HG03439 (cell line): Measurements from ENCODE around the gene RPL23.

Source experiments
- ATAC-seq: cut with Tn5 transposase; IDR thresholded peaks from one replicate; pipeline ENCODE4 v1.9.1; 2021; ENCODE audit warnings: mild to moderate bottlenecking, moderate library complexity; ENCODE audit not compliant: unreplicated experiment

Gene RPL23

GRCh38 chr17:38800237-38800760, 53.2 kb downstream of the RPL23 start:
- ATAC-seq, result no peak

GRCh38 chr17:38799501-38800236, 53.9 kb downstream of the RPL23 start, which contains the start of gene PIP4K2B:
PIP4K2B (minus strand) TSS chr17:38799556; CDS start chr17:38799424, 132 bp downstream.
- peak; percentile 87 for ATAC-seq

- peak; percentile 13 for ATAC-seq
These were observed 54.7 kb downstream of the RPL23 start for GRCh38 chr17:38798614-38799500.
